Epithelial cell of proximal tubule (primary cell): Measurements from ENCODE around the gene PPP1R13B. TPM values are rescaled to one million over a fixed set of nuclear protein-coding genes. Genes with fewer than 3 reads are reported as not detected.

ENCODE experiments used
- DNase-seq: peaks from one replicate; pipeline ENCODE4 v3.0.0-alpha.2; 2011; ENCODE audit warnings: low read depth
- H3K4me3 ChIP-seq: 2 replicates; pipeline ENCODE4 v1.5.1; 2011; ENCODE audit warnings: low read depth, mild to moderate bottlenecking, low read length
- total RNA-seq: library from RNA; depleted of rRNA; stranded (reverse); fragments of >200 nt; gene quantifications from 2 replicates; pipeline ENCODE4 v1.2.3, GENCODE V29; 2015
- TF ChIP-seq, protein P1 (sequence below): conservative IDR thresholded peaks from 2 replicates; pipeline ENCODE4 v1.5.1; 2012; ENCODE audit warnings: low read depth, mild to moderate bottlenecking, low read length

PPP1R13B gene
- total RNA-seq, 1 donor from 2014 or later, result 11.1 TPM

DNA sequence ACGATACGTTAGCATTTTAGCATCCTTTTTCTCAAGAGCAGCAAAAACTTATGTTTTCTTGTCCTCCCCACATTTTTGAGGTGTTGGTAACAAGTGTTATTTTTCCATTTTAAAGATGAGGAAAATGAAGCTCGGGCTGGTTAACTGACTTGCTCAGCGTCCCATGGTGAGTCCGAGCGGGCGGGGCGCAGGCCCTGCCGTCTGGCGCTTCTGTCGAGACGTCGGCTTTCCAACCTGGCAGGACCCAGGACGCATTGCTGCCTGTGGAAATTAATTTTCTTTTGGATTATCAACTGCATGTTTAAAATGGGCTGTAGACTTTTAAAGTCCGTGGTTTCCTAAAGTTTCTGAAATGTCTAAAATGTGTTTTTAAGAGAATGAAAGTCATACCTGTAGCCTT, 162.5 kb downstream of the PPP1R13B start:
- TF ChIP-seq, protein P1, sequence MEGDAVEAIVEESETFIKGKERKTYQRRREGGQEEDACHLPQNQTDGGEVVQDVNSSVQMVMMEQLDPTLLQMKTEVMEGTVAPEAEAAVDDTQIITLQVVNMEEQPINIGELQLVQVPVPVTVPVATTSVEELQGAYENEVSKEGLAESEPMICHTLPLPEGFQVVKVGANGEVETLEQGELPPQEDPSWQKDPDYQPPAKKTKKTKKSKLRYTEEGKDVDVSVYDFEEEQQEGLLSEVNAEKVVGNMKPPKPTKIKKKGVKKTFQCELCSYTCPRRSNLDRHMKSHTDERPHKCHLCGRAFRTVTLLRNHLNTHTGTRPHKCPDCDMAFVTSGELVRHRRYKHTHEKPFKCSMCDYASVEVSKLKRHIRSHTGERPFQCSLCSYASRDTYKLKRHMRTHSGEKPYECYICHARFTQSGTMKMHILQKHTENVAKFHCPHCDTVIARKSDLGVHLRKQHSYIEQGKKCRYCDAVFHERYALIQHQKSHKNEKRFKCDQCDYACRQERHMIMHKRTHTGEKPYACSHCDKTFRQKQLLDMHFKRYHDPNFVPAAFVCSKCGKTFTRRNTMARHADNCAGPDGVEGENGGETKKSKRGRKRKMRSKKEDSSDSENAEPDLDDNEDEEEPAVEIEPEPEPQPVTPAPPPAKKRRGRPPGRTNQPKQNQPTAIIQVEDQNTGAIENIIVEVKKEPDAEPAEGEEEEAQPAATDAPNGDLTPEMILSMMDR, result no peak
- DNase-seq, result no peak
- no peak overlapping the region for H3K4me3 ChIP-seq

DNA sequence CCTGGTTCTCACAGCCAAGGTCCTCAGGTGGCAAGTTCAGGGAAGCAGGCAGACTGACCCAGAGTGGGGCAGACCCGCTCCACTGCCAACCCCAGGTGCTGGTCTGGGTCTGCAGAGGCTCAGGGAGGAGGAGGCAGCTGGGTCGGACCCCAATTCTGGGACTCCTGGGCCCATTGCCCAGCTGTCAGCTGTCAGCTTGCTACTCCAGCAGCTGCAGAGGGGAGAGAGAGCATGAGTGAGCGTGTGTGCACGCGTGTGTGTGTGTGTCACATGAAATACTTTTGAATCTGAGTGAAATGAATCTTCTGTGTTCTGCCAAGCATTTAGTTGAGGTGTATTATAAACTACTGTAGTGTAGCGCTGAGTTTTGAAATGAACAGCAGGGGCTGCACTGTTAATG, 162.9 kb downstream of the PPP1R13B start:
- no peak overlapping the region for H3K4me3 ChIP-seq
- TF ChIP-seq, protein P1, result no peak
- DNase-seq, result no peak

Other genes with a start within 250 kb of the PPP1R13B start
- 170 and 178 TPM in 2 replicates for gene KLC1, start 218.4 kb downstream of the PPP1R13B start, total RNA-seq
- gene XRCC3, start 132.1 kb downstream of the PPP1R13B start, total RNA-seq, result 32.5 and 55.0 TPM in 2 replicates
- gene ZFYVE21, start 131.8 kb downstream of the PPP1R13B start, total RNA-seq, result 74.1 and 110 TPM in 2 replicates
- 0.29 and 2.7 TPM in 2 replicates for gene TDRD9, start 80.9 kb upstream of the PPP1R13B start, total RNA-seq
- gene RD3L, start 95.0 kb upstream of the PPP1R13B start, total RNA-seq, result not detected in 2 replicates
- not detected in 2 replicates for gene ASPG, start 238.1 kb upstream of the PPP1R13B start, total RNA-seq